ENCODE measurements around the gene PLA1A. TPM values are rescaled to one million over a fixed set of nuclear protein-coding genes. Genes with fewer than 3 reads are reported as not detected.
A peak's percentile ranks its signal among the peaks of the same experiment; 100 is the strongest.

Gene PLA1A
- total and polyA plus RNA-seq, 10 of the 15 experiments (the other 5 are each of a cell fraction or from before 2014, with no cell fraction given) = 2.9 to 106 (median 4.8) TPM

GRCh38 chr3:119588112-119588511, 9.6 kb upstream of the PLA1A start:
- H3K4me2 ChIP-seq (ENCODE audit: control insufficient read depth, insufficient read depth) = peak overlapping the region; percentile 36
- FAIRE-seq = no peak
- peaks cover 16% of the 10 kb centered on the region for H3K9me3 ChIP-seq (replicated peaks; ENCODE audit: control insufficient read depth, insufficient read depth, low read length)
- peaks cover 0 to 8% of the 10 kb centered on the region in 2 experiments for H3K36me3 ChIP-seq (ENCODE audit: control insufficient read depth in 2 of 2, insufficient read depth in 2 of 2, low read length in 1 of 2)
- ATAC-seq = peak; percentile 67
- H3K27ac ChIP-seq (ENCODE audit: control insufficient read depth, insufficient read depth) = peak overlapping the region; percentile 20; the same call in 1 of the 2 replicates
- ChIA-PET POLR2A (interaction anchor here (0.6 to 6.5 kb wide), 8 partner anchors 9 to 40 kb away, joined by 4 to 57 read pairs (median 11); partner anchors contain the start of genes ADPRH, CD80 and PLA1A), RAD21 (ENCODE audit: unreplicated experiment) (interaction anchor here (0.8 to 6.5 kb wide), 13 partner anchors 8 to 93 kb away, joined by 3 to 39 read pairs (median 5); partner anchors contain the start of gene CD80), CTCF (interaction anchor here (0.9 to 3.1 kb wide), 5 partner anchors 8 to 93 kb away, joined by 3 to 17 read pairs (median 7); partner anchors contain the start of gene CD80), SMC1A (ENCODE audit: uncharacterized antibody, unreplicated experiment) (interaction anchor here (0.8 to 4.2 kb wide), 15 partner anchors 8 to 125 kb away, joined by 3 to 33 read pairs (median 5); partner anchors contain the start of genes ADPRH, CD80, PLA1A and TMEM39A)
- DNase-seq (ENCODE audit: low read depth, low spot score) = no peak
- H2AFZ ChIP-seq (ENCODE audit: control insufficient read depth, low read depth, low read length) = no peak overlapping the region
- BruUV-seq (replicated peaks) = TSS peak; percentile 33
- 18% methylated on average over 3 of the region's 3 CpGs for WGBS (ENCODE audit: insufficient coverage, insufficient replicate concordance, low lambda C conversion rate, missing lambda C conversion rate)
- no peak overlapping the region for H3K9ac ChIP-seq (ENCODE audit: control insufficient read depth, insufficient read depth, low read length)
- H3K4me1 ChIP-seq (ENCODE audit: control insufficient read depth, insufficient read depth, low read length) = peaks cover 19% of the 10 kb centered on the region
- in situ Hi-C loops (cut with MboI) (no loop called here), intact Hi-C loops (cut with micrococcal nuclease; ENCODE audit: unreplicated experiment) (no loop called here)
- no peaks in the 10 kb centered on the region; the same call in 1 of the 2 replicates for H3K79me2 ChIP-seq (ENCODE audit: control insufficient read depth, insufficient read depth, low read length)
- H3K27me3 ChIP-seq (replicated peaks in 1 of 2; ENCODE audit: control insufficient read depth in 2 of 2, insufficient read depth in 2 of 2, low read length in 1 of 2) = no peaks in the 10 kb centered on the region
- no peak overlapping the region for H3K4me3 ChIP-seq
- H4K20me1 ChIP-seq (ENCODE audit: control insufficient read depth, insufficient read depth) = no peaks in the 10 kb centered on the region
- peak; percentile 71 for TF ChIP-seq ATF2 (IDR thresholded peaks at IDR 0.05; ENCODE audit: low read length)
- TF ChIP-seq ZBTB33 (IDR thresholded peaks at IDR 0.05) = no peak
- TF ChIP-seq EP300 (IDR thresholded peaks at IDR 0.05; ENCODE audit: borderline replicate concordance in 1 of 2, control insufficient read depth in 1 of 2, low read depth in 2 of 2, low read length in 2 of 2) = 0 out of 4 replicates have a peak, but pooled peaks of 1 of the 2 experiments have one; percentile 45
- no peak for TF ChIP-seq CHD4 (IDR thresholded peaks at IDR 0.05)
- TF ChIP-seq POU2F2 (IDR thresholded peaks at IDR 0.05; ENCODE audit: borderline replicate concordance, low read depth, low read length) = peak; percentile 80; the same call in 2 of the 3 replicates
- TF ChIP-seq CREB1 (IDR thresholded peaks at IDR 0.05; ENCODE audit: low read depth) = 0 out of 2 replicates have a peak, but pooled peaks have one; percentile 48
- peak in 1 of 2 experiments; percentile 52; a peak in 1 of 4 replicates for TF ChIP-seq ETV6 (conservative IDR thresholded peaks at IDR 0.05 in 1 of 2, IDR thresholded peaks at IDR 0.05 in 1 of 2; ENCODE audit: borderline replicate concordance in 1 of 2, low read depth in 1 of 2)
- TF ChIP-seq, protein P1, sequence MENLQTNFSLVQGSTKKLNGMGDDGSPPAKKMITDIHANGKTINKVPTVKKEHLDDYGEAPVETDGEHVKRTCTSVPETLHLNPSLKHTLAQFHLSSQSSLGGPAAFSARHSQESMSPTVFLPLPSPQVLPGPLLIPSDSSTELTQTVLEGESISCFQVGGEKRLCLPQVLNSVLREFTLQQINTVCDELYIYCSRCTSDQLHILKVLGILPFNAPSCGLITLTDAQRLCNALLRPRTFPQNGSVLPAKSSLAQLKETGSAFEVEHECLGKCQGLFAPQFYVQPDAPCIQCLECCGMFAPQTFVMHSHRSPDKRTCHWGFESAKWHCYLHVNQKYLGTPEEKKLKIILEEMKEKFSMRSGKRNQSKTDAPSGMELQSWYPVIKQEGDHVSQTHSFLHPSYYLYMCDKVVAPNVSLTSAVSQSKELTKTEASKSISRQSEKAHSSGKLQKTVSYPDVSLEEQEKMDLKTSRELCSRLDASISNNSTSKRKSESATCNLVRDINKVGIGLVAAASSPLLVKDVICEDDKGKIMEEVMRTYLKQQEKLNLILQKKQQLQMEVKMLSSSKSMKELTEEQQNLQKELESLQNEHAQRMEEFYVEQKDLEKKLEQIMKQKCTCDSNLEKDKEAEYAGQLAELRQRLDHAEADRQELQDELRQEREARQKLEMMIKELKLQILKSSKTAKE (IDR thresholded peaks at IDR 0.05; ENCODE audit: low read depth, poor library complexity, severe bottlenecking) = peak; percentile 48
- TF ChIP-seq IKZF1 (conservative IDR thresholded peaks at IDR 0.05) = peak; percentile 96
- peak; percentile 21; the same call in 1 of the 2 replicates for TF ChIP-seq FOXM1 (IDR thresholded peaks at IDR 0.05; ENCODE audit: low read depth, low read length)
- peak; percentile 92 for TF ChIP-seq EED (IDR thresholded peaks at IDR 0.05; ENCODE audit: low read depth)
- 0 out of 2 replicates have a peak, but pooled peaks have one; percentile 69 for TF ChIP-seq BCL11A (IDR thresholded peaks at IDR 0.05; ENCODE audit: low read depth, low read length)
- TF ChIP-seq ZNF24 (IDR thresholded peaks at IDR 0.05) = no peak

All from GM12878 (cell line).